ENCODE measurements around the gene INHBA.

INHBA gene

GRCh38 chr7:41685684-41686083 is 17.2 kb downstream of the INHBA start:
- DNase-seq: no peak

DNA sequence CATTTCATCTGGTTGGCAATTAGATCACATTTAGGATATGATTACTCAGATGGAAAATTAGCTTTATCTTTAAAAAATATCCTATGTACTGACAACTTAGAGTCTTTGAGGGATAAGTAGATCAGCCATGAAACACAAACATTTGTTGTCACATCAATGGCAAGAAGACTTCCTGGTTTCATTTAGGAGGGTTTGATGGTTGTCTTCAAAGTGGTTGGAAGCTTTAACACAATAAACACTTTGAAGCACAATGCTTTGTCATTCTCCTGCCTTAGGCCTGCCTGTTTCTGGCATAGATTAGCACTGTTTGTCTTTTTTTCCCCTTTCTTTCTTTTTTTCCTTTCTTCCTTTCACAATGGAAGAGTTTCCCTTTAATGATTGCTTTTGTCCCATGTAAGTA is 20.5 kb downstream of the INHBA start:
- no peak for DNase-seq

GRCh38 chr7:41679566-41679965 is 23.3 kb downstream of the INHBA start:
- DNase-seq: no peak

DNA sequence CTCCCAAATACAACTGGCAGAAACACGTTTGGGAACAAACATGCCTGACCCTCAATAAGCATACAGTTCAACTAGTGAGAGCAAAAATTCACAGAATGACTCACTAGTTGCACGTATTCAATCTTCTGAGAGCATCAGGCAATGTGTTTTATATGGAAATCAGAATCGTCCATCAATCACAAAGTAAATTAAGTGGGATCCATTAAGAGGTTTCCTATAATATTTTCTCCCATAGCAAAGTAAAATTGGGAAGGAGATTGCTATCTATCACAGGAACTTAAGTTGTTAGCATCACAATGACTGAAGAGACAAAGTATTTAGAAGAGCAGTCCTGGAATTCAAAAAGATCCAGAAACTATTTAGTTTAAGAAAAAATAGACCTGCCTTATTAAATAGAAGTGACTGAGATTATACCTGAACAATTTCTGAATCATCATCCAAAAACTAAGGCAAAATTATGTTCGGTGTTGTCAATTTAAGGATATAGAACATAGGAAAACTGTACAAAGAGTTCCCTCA is 28.3 kb downstream of the INHBA start:
- no peak for DNase-seq

DNA sequence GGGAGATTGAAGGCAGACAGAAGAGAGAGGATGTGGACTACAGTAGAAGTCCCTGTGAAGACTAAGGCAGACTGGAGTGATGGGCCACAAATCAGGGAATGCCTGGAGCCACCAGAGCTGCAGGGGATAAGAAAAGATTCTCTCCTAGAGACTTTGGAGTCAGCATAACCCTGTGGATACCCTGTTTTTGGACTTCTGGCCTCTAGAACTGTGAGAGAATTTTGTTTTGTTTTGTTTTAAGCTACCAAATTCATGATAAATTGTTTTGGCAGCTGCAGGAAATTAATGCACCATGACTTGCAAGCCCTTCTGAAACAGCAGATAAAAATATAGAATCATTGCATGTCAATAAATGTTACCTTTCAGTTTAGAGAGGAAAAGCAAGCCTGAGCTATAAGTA is 41.3 kb downstream of the INHBA start:
- DNase-seq: no peak

- DNase-seq: no peak
Observed at GRCh38 chr7:41659539-41659938, 43.4 kb downstream of the INHBA start.

GRCh38 chr7:41656366-41656765 is 46.5 kb downstream of the INHBA start:
- no peak for DNase-seq

GRCh38 chr7:41655426-41655825 is 47.5 kb downstream of the INHBA start:
- no peak for DNase-seq

DNA sequence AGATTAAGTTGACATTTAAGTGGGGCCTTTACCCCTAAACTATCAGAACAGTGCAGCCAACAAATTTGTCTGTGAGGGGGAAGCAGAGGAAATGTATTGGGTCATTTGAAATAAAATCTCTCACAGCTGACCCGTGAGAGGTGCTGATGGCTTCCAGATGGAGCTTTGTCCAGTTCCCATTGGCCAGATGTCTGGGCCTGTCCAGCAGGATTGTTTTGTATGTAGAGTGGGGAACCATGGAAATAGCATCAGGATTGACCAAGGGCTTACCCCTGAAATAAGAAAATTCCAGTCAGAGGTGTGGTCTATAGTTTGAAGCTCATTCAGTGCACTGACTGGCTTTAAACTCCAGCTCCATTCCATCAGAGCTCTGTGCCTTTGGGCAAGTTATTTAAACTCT is 50.6 kb downstream of the INHBA start:
- no peak for DNase-seq

DNA sequence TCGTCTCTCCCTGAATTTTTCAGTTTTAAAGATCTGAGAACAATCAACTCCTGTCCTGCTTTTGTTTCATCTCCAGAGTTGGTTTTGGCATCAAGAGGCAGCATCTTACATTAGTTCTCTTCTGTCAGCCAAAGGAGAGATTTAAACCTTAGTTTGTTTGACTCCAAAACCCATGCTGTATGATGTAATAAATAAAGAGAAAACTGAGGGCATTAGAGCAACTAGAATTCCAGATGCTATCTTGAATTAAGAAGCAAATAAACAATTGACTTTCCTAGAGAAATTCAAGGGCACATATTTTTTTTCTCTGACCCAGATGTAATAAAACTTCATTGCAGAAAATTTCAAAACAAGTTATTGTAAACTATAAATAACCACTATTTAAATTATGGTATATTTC is 54.4 kb downstream of the INHBA start:
- no peak for DNase-seq

DNA sequence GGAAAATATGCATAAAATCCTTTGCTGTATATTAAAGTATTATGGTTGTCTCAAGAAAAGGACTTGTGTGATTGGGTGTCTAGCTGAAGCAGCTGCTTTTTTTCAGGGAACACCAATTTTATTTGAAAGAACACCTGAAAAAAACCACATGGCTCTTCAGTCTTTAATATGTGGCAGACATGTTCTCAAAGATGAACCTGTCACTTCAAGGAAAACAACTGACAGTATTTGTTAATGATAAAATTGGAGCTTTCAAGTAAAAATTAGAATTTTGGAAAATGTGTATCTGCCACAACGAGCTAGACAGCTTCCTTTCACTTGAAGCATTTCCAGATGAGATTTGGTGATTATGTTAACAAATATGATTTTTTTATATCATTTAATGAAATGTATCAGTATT is 59.3 kb downstream of the INHBA start:
- DNase-seq: no peak

- DNase-seq: no peak
Observed at GRCh38 chr7:41641665-41642014, 61.2 kb downstream of the INHBA start.

GRCh38 chr7:41641011-41641664 is 61.8 kb downstream of the INHBA start:
- no peak for DNase-seq

DNA sequence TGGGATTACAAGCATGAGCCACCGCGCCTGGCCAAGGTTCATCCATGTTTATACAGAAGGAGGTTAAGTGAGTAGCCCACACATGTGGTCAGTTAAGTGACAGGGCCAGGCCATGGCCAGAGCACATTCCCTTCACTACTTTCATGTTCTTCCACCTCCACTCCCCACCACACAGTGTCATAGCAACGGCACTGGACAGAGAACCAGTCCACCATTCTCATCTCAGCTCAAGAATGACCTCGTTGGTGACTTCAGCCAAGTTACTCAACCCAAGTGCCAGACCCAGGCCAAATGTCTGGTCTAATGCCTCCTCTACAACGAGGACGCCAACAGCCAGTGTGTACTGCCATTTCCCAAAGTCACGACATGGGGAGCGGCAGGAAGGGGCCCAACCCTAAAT is 62.4 kb downstream of the INHBA start:
- no peak for DNase-seq

DNA sequence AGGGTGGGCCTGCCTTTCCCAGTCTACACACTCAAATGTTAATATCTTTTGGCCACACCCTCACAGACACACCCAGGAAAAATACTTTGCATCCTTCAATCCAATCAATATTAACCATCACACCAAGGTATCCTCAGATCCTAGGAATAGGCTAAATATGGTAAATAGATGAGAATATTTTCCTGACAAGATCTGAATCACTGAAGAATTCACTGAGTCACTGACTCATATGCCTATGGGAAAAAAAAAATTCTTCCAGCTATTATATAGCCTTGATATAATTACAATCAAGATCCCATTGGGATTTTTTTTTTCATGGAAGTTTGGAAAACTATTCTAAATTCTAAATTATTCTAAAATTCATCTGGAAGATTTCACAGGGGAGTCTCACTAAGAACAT is 65.8 kb downstream of the INHBA start:
- no peak for DNase-seq
